T47D (cell line): ENCODE measurements around the gene FBXL16.

ENCODE experiments used
- DNase-seq, 2 experiments: peaks; one replicate each; pipeline versions ENCODE4 v3.0.0 to v3.0.0-alpha.2; 2011 to 2012; ENCODE audit warnings: low read depth in 1 of 2, low spot score in 1 of 2
- JUND ChIP-seq: IDR thresholded peaks from 2 replicates; pipeline ENCODE4 v1.6.1; 2012; ENCODE audit warnings: low read depth
- in situ Hi-C: cut with HindIII; loops from 2 replicates; pipeline ENCODE4 v1.10.0; 2016; ENCODE audit warnings: low sequenced_read_pairs, low pct_unique_long_range_greater_than_20kb

The FBXL16 gene

DNA sequence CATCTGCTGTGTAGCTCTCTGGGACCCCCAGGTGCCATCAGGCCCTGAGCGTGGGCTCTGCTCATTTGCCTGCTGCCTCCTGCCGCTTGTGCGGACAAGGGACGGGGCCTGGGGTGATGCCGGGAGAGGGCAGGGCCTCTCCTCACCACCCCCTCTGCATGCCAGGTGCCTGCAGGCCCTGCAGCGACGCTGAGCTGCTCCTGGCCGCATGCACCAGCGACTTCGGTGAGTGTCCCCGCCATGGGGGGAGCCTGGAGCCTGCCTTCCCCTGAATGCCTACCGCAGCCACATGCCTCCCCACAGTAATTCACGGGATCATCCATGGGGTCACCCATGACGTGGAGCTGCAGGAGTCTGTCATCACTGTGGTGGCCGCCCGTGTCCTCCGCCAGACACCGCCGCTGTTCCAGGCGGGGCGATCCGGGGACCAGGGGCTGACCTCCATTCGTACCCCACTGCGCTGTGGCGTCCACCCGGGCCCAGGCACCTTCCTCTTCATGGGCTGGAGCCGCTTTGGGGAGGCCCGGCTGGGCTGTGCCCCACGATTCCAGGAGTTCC lies 11.2 kb upstream of the FBXL16 start:
- no peak for DNase-seq
- in situ Hi-C loops: loop anchor here (25.0 kb wide), 1 partner anchor 270 kb away; the partner anchor contains the start of gene SOX8
- no peak for TF ChIP-seq JUND

DNA sequence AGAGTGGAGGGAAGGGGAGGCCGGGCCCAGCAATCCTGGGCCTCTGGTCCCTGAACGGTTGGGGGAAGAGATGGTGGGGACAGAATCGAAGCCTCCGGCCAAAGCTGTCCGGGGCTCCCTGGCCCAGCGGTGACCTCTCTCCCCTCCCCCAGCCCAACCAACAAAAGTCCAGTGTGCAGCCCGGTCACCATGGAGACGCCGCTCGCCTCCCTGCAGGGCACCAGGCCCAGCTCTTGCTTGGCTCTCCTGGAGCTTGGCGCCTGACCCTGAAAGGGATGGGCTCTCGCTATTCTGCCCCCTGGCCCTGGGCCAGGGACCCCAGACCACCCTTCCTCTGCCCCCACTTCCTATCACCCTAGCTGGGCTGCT lies 10.6 kb upstream of the FBXL16 start:
- in situ Hi-C loops: loop anchor here (25.0 kb wide), 1 partner anchor 271 kb away; the partner anchor contains the start of gene SOX8
- DNase-seq: peak in 1 of 2 experiments; percentile 78
- no peak for TF ChIP-seq JUND

DNA sequence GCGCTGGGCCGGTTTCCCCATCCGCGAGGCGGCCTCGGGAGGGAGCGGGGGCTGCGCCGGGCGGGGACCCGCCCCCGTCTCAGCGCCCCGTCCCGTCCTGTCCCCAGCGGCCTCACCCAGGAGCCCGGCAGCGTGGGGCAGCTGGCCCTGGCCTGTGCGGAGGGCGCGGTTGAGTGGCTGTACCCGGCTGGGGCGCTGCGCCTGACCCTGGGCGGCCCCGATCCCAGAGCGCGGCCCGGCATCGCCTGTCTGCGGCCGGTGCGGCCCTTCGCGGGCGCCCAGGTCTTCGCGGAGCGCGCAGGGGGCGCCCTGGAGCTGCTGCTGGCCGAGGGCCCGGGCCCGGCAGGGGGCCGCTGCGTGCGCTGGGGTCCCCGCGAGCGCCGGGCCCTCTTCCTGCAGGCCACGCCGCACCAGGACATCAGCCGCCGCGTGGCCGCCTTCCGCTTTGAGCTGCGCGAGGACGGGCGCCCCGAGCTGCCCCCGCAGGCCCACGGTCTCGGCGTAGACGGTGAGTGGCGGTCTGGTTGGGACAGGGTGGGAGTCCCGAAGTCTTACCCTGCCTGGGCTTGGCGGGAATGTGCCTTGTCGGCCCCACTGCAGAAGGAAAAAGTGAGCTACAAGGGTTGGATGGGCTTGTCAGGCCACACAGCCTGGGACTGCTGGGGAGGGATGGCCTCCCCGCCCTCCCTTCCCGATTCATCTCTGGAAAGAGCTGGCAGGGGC lies 10.0 kb upstream of the FBXL16 start:
- no peak for TF ChIP-seq JUND
- DNase-seq: no peak
- in situ Hi-C loops: loop anchor here (25.0 kb wide), 1 partner anchor 272 kb away; the partner anchor contains the start of gene SOX8

DNA sequence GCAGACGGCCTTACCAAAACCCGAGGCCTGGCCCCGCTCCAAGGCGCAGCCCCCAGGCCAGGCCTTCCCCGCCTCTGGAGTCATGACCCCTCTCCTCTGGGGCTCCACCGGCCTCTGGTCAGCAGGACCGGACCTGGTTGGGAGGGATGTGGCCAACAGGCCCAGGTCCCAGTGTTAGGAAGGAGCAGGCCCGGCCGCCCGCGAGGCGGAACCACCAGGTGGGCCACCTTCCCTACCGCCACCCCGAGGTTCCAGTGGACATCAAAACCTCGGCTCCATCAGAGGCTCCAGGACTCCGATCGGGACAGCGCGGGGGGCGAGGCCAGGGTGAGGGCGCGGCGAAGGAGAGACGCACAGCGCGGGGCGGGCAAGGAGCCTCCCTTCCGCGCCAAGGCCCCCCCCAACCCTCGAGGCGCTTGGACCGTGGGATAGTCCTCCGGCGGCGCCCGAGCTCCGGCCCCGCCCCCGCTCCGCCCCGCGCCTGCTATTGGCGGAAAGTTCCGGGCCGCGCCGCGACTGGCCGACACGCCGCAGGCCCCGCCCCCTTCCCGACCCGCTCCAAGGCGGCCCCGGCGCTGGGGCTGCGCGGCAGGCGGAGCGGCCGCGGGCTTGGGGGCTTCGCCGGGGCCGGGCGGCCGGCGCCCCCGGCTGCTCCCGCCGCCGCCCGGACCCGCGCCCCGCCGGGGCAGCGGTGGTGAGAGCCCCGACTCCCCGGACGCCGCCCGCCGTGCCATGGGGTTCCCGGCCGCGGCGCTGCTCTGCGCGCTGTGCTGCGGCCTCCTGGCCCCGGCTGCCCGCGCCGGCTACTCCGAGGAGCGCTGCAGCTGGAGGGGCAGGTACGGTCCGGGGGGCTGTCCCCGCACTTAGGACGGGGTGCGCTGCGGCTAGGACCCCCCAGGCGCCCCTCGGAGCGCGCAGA lies 9.2 kb upstream of the FBXL16 start, which contains the start of gene METRN:
Gene METRN (plus strand): TSS at position 561 of the 919 bp plus-strand sequence. CDS start 172 bp downstream, at position 733.
- DNase-seq: peak; percentile 91 to 96
- no peak for TF ChIP-seq JUND
- in situ Hi-C loops: loop anchor here (25.0 kb wide), 1 partner anchor 272 kb away; the partner anchor contains the start of gene SOX8

DNA sequence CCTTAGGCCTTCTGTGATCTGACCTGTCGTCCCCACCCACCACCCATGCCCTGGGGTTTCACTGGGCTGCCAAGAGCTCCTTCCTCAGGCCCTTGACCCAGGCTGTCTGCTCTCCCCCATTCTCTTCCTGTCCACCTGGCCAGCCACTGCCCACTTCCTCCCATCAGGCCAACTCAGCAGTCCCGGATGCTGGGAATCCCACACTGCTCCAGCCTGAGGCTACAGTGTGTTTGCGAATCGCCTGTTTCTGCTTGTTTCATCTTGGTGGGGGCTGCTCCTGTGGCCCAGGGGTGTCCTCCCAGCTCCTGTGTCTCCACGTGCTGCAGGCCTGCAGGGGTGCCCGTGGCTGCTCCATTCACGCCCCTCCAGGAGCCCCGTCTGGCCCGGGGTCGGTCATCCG lies 8.5 kb upstream of the FBXL16 start:
- TF ChIP-seq JUND: no peak
- in situ Hi-C loops: loop anchor here (25.0 kb wide), 1 partner anchor 273 kb away; the partner anchor contains the start of gene SOX8
- peak in 1 of 2 experiments; percentile 55 for DNase-seq

DNA sequence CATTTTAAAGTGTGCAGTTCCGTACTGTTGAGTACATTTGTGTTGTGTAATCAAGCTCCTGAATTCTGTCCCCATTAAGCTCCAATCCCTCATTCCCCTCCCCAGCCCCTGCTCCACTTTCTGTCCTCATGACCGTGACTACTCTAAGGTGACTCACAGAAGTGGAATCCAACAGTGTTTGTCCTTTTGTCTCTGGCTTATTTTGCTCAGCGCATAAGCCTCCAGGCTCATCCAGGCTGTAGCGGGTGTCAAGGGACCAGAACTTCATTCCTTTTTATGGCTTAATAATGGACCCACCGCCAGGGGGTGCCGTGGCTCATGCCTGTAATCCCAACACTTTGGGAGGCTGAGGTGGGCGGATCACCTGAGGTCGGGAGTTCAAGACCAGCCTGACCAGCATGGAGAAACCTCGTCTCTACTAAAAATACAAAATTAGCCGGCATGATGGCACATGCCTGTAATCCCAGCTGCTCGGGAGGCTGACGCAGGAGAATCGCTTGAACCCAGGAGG lies 7.2 kb upstream of the FBXL16 start:
- in situ Hi-C loops: loop anchor here (25.0 kb wide), 1 partner anchor 275 kb away; the partner anchor contains the start of gene SOX8
- peak; percentile 74 to 95 for DNase-seq

DNA sequence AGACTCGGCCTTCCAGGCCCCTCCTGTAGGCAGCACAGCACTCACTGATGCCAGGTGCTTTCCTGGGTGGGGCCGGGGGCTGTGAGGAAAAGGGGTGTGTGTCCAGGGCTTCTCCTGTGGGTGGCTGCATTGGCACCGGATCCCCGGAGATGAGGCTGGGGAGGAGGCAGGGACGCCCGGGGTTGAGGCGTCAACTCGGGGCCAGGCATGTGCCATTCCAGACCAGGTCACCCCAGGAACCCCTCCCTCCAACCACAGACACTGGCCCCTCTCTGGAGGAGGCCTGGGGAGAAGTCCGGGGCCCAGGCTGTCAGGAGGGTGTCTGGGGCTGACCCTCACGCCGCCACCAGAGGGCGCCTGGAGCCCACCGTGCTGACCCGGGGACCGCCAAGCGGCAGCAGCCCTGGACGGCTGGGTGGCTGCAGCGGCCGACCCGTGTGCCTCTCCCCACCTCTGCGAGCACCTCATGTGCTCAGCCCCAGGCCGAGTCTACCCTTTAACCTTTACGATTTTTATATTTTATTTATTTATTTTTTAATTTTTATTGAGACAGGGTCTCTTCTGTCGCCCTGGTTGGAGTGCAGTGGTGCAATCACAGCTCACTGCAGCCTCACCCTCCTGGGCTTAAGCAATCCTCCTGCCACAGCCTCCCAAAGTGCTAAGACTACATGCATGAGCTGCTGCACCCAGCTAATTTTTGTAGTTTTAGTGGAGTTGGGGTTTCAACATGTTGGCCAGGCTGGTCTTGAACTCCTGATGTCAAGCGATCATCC lies 6.1 kb upstream of the FBXL16 start:
- peak; percentile 73 to 90 for DNase-seq
- no peak for TF ChIP-seq JUND
- in situ Hi-C loops: loop anchor here (25.0 kb wide), 1 partner anchor 276 kb away; the partner anchor contains the start of gene SOX8

DNA sequence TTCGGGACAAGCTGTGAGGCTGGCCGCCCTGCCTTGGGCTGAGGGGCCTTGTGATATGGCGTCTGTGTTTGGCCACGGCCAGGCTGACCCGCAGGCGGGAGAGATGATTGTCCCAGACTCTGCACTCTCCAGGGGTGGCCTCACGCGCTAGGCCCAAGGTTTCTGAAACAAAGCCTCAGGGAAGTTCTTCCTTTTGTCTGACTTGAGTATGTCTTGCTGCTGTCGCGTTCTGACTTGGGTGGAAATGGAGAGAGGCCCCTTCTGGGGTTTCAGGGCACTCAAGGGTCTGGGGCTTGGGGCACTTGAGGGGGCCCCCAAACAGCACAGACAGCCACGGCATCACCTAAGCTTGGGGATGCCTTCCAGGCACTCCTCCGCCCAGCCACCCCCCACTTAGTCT lies 5.5 kb upstream of the FBXL16 start:
- no peak for TF ChIP-seq JUND
- in situ Hi-C loops: loop anchor here (25.0 kb wide), 1 partner anchor 276 kb away; the partner anchor contains the start of gene SOX8
- DNase-seq: no peak

DNA sequence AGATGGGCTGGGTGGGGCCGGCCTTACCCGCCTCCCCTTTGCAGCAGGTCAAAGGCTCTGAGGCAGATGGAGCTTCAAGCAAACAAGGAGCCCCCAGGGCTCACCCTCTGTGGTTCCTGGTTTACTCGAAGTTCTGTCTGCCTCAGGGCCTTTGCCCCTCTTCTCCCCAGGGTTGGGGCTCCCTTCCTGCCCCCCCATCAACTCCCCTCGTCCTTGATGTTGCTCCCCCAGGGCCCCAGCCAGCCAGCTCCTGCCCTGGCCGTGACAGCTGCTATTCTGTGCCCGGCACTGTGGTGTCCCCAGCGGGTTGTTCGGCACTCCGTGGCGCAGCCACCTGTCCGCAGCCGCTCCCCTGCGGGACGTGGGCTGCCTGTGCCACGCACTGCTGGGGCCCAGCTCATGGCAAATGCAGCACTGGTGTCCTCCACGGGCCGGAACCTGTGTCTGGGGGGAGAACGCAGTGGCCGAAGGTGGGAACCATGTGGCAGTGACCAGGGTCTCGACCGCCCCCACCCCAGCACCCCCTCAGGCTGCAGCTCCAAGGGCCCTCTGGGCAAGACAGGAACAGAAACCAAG lies 5.0 kb upstream of the FBXL16 start:
- no peak for TF ChIP-seq JUND
- DNase-seq: no peak
- in situ Hi-C loops: loop anchor here (25.0 kb wide), 1 partner anchor 277 kb away; the partner anchor contains the start of gene SOX8

DNA sequence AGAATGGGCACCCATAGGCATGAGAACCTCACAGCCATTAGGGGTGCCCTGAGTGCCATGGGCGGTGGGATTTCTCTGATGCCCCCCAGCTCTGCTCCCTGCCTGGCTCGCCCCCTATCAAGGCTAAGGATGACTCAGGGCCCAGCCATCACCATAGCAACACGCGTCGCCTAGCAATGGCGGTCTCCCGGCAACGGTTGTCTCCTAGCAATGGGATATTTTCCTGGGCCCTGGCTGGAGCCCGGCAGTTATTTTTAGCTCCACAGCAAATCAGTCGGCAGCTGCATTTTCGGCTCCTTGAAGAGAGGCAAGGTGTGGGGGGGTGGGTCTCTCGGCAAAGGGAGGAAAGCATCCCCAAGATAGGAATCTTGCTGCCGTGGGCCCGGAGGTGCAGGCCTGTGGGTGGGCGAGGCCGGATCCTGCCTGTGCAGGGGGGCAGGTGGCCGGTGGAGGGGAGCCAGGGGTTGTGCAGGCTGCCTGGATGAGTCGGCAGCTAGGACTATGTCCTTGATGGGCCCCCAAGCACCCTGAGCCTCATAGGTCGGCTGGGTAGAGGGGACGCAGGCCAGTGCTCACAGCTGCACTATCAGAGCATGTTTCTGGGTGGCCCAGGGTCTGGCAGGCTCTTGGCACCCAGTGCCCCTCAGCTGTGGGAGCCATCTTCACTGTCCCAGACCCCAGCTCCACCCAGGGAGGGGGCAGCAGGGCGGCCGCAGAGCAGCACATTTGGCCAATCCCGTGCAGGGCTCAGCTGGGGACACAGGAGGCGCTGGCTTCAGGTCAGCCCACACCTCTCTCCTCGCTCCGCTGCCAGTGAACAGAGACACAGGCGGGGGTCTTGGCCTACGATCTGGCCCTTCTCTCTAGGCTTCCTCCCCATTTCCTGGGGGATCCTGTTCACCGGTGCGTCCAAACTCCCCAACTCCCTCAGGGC lies 4.2 kb upstream of the FBXL16 start:
- no peak for TF ChIP-seq JUND
- DNase-seq: peak in 1 of 2 experiments; percentile 57
- in situ Hi-C loops: loop anchor here (25.0 kb wide), 1 partner anchor 277 kb away; the partner anchor contains the start of gene SOX8
